Activated naive CD4-positive, alpha-beta T cell (primary cell): Measurements from ENCODE around the gene NCKAP5.

Experiments
- DNase-seq, 4 experiments: peaks; one replicate each; lab custom pipeline; 2025; lab: John Stamatoyannopoulos, UW

The NCKAP5 gene

DNA sequence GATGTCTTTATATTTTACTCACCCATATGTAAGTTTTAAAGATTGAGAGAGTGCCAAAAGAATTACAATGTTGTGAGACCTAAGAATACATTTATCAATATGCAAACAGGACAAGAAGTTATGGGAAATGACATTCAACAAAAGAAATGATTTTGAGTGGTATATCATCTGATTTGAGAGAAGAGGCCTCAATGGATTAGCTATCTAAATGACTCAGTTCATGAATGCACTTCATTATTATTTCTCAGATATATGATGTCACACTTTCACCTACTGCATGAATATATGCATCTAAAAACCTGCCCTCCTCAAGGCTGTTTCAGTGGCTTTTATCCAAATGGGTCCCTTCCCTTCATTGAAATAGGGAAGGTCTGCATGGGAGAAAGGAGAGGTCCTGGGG is 769.9 kb downstream of the NCKAP5 start:
- no peak for DNase-seq

DNA sequence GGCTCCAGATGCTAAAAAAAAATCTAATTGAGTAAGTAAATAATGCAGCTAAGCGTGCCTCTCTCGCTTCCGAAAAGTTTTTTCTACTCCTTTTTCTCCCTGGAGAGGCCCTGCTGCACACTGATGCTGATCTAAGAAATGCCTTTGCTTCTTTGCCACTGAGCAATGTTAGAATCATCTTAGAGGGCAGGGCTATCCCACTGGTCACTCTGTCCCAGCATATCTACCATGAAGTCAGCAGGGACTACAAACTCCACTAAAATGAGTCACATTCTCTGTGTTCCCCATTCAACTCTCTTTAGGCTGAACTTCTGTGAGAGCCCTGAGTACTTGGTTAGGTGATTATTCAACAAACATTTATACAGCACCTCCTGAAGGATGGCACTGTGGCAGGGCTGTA is 770.7 kb downstream of the NCKAP5 start:
- DNase-seq, result no peak

DNA sequence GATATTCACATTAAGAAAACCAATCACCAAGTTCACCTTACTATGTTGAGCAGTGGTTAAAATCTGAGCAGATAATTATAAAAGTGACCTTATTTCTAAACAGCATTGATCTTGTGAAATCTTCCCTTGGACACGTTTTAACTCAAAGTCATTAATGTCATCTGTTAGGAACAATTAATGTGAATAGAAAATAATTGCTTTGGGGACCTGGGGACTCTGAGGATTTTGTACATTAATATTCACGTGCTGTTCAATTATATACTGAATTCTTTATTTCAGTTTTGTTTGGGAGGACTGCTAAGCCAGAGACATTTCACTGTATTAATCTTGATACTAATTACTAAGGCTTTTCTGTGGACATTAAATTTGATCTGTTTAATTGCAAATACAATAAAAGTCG is 771.2 kb downstream of the NCKAP5 start:
- DNase-seq, result no peak

DNA sequence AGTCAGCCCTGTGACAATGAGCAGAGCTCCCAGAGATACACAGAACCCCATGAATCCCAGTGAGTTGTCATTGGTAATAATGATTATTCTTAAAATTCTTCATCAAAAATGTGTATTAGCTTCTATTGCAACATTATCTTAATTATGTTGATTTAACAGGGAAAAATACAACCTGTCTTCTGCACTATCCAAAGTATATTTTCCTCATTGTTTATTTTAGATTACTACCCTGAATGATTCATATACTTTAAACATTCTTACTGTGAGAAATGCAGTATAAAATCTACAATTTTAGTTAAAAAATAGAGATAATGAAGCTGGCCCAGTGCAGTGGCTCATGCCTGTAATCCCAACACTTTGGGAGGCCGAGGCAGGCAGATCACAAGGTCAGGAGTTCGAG is 773.0 kb downstream of the NCKAP5 start:
- no peak for DNase-seq

DNA sequence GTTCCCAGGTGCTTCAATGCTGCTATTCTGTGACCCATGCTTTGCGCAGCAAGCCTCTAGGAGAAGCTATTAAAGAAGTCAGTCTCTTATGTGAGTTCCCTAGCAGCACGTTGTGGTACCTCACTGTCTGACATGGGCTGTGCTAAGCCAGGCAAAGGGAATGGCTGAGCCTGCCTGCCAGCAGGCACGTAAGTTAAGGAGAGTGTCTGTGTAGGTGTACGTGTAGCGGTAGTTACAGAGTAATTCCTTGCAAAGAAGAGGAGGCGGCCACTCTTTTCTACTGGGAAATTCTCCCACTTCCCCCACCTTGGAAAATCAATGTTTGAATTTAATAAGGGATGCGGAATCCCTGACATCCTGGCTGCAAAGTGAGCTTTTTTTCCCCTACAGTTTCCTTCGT is 774.7 kb downstream of the NCKAP5 start:
- no peak for DNase-seq

DNA sequence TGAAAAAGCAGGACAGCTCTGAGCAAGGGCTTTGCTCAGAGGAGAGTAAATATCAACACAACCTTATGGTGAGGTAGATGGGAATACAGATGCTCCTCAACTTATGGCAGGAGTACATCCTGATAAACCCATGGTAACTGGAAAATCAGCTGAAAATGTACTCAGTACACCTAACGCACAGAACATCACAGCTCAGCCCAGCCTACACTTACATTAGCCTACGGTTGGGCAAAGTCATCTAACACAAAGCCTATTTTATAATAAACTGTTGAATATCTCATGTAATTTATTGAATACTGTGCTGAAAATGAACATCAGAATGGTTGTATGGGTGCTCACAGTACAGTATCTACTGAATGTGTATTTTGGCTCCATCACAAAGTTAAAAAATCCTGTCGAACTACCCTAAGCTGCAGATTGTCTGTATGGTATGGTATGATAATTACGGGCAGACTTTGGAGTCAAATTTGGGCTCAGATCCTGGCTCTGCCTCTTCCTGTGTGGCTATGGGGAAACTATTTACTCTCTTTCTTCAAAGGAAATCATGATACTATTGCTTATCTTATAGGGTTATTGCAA is 778.0 kb downstream of the NCKAP5 start:
- DNase-seq, result no peak

DNA sequence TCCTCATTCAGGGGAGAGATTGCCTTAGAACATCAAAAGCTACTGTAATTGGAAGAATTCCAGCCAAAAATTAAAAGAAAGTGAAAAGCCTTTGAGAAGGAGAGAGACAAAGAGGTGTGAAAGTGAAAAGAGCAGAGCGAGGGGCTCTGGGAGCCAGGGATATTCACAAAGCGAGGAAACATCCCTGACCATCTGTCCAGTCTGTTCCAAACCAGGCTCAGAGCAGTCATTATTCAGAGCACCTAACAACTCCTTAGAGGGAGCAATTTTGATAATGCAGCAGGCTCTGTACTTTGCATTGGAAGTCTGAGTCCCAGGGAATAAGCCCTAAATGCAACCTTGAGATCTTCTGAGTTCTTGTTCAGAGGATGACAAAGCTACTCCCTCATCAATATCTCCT is 779.2 kb downstream of the NCKAP5 start:
- no peak for DNase-seq

DNA sequence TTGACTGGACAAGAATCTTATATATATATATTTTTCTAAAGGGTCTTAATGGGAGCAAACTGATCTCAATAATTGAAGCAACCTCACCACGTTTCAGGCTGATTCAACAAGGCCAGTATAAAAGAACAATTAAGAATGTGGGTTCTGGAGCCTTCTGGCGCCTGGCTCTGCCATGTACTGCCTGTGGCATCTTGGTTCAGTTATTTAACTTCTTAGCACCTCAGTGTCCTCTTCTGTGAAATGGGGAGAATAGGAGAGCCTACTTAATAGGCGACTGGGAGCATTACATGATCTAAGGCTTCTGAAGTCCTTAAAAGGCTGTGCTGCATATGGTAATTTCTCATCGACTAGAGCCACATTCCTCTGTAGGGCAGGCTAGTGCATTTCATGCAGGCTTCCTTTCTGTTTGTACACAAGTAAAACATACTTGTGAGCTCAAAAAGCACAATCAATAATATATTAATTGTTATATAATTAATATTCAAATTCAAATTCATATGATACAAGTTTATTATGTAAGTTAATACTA is 779.9 kb downstream of the NCKAP5 start:
- no peak for DNase-seq

DNA sequence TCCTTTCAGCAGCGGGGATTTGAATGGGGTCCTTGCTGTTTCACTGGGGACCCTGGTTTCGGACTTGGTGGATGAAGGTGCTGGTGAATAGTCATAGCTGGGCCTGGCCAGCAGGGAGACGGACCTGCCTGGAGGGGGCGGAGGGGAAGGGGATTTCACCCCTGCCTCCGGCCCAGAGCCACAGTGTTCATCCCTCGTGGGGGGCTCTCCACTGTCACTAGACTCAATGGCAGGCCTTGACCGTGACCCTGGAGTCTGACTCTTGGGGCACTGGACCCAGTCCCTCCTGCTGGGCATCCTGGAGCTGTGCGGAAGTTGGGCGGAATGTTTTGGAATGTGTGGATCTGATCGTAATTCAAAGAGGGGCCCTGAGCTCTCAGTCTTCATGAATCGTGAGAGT is 784.4 kb downstream of the NCKAP5 start:
- no peak for DNase-seq

DNA sequence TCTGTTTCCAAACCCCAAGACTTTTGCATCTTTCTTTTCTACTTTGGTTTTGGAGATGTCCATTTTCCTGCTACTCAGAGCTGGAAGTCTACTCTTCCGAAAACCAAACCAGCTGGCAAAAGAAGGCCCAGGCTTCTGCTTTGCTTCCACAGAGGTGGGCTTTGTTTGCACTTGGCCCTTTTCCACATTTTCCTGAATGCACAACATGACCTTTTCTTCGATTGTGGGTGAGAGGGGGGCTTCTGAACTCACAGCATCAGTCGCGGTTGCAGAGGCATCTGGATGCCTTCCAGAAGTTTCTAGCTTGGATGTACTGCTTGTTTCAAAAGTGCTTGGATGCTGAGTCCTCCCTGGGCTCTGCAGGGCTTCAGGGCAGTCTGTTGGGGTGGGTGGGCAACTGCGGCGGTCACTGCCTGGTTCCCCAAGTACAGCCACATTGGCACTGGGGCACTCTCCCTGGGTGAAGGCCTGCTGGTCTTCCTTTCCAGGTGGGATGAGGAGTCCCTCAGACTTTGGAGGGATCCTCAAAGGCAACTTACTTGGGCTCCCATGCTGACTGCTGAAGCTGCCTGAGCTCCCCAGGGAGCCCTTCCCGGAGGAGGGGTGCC is 786.0 kb downstream of the NCKAP5 start:
- DNase-seq, result no peak

DNA sequence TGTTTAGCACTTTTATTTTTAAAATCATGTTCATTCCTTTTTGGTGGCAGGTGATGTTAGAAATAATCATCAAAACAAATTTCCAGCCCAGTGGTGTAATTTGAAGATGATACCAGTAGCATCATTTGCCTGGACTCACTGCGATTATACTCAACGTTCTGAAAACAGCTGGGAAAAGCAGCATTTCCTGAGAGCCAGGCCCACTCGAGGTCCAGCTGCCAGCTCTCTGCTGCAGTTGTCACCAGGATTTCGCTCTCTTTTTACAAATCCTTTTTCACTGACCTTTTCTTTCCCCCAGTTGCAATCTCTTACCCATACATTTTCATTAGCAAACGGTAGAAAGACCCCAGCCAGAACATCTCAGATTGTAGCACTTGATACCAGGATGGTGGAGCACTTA is 787.6 kb downstream of the NCKAP5 start:
- no peak for DNase-seq

DNA sequence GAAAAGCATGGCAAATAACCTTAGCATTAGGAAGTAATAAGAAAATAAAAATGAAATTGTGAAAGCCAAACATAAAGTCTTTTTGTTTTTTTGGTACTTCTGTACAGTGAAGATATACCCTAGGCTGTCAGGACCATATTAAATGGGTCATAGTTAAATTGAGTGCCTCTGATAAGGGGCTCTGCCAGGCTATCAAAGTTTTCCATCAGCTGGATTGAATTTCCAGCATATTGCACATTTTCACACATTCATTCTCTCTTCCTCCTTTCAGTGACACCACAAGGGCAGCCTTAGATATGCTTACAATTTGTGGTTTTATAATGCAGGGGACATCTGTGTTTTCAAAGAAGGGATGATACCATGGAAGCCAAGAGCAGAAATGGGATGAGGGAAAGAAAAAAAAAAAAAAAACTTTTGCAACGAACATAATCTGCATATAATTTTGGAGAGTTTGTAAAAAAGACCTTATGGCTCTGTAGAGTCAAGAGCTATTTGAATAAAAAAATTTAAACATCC is 789.0 kb downstream of the NCKAP5 start:
- no peak for DNase-seq

DNA sequence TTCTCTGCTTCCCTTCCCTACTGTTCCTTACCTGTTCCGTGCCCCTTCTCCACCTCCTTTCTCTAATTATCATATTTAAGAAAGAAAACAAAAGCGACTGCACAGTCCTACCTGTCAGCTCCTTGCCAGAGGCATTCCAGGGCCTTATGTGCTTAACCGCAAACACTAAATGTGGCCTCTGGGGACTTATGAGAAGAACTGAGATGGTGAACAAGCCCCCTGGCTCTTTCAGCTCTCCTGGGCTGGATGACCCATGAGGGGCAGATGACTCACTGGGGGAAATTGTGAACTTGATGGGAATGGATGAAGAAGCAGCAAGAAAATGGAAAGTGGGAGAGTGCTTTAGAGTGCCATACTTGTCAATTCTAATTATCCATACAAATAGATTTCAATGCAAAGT is 792.0 kb downstream of the NCKAP5 start:
- no peak for DNase-seq

DNA sequence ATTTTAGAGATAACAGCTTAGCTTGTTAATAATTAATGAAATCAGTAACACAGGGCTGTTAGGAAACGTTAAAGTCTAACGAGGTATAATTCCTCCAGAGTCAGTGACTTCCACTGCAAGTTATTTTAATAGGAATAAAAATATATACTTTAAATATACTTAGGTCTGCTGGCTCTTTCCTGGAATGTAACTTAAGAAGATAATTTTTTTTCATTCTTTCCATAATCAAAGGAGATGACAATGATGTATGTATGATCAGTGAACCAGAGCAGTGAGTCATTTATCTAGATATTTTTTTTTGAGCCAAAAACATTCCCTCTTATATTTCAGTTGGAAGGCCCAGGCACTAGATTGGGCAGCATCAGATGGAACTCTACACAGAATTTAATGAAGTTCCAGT is 794.1 kb downstream of the NCKAP5 start:
- no peak for DNase-seq

DNA sequence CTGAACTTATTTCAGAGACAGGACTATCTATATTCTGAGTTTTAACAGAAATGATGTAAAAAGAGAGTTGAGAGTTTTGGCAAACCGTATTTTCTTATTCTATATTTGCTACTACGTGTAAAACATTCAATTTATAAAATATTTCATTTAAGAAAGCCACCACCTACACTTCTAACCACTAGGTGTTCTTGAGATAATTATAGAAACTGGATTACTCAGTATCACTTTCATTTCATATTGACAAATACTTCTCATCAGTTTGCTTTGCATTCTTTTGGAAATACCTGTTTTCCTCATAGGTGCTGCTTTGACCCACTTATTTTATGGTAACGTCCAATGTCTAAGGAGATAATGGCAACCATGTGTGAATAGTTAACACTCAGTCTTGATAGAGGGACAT is 794.9 kb downstream of the NCKAP5 start:
- DNase-seq, result no peak

DNA sequence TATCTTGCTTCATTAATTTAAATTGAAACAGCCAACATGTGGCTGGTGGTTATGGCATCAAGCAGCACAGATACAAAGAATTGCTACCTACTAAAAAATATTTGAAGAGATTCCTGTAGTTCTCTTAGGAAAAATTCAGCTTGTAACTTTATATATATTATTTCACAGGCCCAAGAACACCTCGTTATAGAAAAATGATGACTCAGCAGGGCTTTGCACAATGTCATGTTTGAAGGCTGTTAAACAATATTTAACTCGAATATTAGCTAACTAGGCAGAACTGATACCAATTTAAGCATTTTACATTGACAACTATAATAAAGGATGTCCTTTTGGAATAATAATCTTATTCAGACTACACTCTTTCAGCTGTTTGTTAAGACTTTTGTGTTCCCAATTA is 795.9 kb downstream of the NCKAP5 start:
- no peak for DNase-seq

DNA sequence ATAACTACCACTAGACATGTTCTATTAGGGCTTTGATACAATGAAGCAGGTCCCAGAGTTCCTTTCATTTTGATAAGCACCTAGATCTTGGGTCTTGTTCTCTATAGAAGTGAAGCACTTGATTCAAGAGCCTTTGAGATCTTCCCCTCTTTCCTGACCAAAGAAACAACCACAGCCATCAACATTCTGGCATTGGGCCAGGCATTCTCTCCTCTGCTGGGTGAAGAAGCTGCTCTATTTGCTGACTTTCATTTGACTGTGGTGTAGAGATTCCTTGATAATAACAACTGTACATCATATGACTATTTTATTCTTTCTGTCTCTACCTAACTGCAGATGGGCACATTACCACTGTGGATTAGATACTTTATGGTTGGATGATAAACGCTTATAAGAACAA is 801.7 kb downstream of the NCKAP5 start:
- no peak for DNase-seq

DNA sequence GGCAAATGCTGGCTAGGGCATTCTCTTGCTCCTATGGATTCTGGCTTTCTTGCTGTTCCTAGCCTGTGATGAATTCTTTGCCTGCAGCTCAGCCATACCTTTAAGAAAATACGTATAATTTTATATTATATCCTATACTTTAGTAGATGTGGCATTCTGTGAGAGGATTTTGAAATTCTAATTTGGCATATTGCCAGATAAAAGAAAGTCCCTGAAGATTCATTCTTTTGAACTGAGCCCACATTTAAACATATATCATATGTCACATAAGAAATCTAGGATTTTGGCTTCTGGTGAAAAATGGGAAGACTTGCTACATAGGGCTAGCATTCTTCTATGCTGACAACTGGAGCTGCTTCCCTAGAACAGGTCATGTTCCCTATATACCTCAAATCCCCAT is 806.8 kb downstream of the NCKAP5 start:
- no peak for DNase-seq

DNA sequence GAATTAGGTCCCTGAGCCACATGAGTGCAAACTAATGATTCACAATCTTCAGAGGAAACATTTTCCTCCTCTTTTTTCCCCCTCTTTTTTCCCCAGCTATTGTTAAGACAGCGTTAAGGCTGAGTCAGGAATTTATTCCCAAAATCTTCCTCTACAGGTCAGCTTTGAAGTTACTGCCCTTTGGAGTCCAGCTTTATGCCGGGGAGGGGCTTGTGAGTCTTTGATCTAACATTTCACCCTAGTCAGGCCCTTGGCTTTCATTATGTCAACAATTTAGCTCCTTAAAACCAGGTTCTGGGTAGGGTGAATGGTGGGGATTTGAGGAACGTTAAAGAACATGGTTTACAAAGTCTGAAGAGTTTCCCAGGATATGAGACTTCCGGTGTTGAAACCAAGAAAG is 807.3 kb downstream of the NCKAP5 start:
- DNase-seq, result no peak

DNA sequence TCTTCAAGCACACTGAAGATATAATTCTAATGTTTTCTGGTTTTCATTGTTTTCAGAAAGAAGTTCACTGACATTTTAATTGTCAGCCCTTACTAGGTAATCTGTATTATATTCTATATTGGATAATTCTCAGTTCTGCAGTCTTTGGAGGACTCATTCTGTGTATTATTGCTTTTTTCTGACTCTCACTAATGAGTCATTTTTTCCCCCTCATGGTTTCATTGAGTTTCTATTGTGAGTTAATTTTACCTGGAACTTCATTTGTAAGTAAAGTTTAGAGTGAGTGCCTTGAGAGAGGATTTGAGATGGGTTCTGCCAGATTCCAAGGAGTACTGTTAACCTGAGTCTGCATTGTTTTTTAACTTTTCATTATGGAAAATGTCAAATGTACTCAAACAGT is 807.9 kb downstream of the NCKAP5 start:
- DNase-seq, result no peak

DNA sequence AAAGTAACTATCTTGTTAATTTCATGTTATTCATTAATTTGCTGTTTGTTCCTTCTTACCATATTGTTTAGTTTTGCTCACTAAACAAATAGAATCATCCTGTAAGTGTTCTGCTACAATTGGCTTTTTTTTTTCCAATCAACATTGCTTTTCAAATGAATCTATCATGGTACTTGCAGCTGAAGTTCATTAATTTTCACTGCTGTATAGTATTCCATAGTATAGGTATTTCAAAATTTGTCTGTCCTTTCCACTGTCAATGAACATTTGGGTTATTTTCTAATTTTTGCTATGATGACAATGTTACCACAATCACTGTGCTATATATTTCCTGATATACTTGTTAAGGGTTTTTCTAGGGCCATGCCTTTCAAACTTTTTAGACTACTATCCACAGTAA is 809.3 kb downstream of the NCKAP5 start:
- no peak for DNase-seq

DNA sequence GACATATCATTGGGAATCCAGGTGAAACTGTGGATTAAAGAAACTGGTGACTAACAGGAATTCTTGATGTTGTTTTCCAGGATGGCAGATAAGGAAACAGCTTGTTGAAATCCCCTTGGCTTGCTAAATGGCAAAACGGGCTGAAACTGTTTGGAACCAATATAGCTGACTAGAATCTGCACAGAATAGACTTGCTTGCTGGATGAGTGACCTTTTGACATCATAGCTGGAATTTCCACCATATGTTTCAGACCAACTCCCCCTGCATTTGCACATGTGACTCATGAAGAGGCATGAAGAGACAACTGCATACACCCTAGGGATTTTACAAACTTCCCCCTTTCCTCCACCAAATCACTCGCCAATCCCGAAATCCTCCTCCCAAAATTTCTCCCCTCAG is 810.6 kb downstream of the NCKAP5 start:
- DNase-seq, result no peak

DNA sequence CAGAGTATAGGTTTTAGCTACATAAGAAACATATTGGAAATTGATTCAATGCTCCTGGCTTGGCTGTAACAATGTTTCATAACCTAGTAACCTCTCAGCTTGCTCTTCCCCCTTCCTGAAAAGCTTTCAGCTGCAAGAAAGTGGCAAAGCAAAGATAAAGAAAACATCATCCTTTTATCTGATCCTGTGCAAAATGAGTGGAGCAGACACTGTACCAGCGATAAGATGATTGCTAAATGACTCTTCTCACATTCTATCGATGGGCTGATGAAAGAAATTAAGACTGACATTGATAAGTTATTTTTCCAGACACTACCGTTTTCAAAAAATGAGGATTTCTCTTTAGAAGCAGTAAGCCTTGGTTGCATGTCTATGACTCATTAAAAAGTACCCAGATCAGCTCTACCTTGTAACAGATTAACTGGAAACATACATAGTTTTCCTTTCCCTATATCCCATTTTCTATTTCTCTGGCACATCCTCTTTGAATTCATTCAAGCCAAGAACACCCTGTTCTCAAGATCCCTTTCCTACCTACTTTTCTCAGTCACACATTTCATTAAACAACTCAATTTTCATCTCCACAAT is 811.2 kb downstream of the NCKAP5 start:
- DNase-seq, result no peak
